ENCODE results near the gene RNF180.
"Not testable (repeated sequence)": the region's sequence is repeated elsewhere in the genome, so short reads cannot be mapped to it uniquely, and the experiment has no call there.

RNF180 gene

GRCh38 chr5:64180661-64181343, 15.2 kb downstream of the RNF180 start:
- DNase-seq, result no peak

- no peak for DNase-seq
Measured at GRCh38 chr5:64181440-64181839, 15.8 kb downstream of the RNF180 start.

- DNase-seq, result no peak
Measured at GRCh38 chr5:64183956-64184355, 18.3 kb downstream of the RNF180 start.

- DNase-seq, result no peak
Measured at GRCh38 chr5:64184832-64185231, 19.2 kb downstream of the RNF180 start.

- DNase-seq, result no peak
Measured at GRCh38 chr5:64188776-64189175, 23.1 kb downstream of the RNF180 start.

- no peak for DNase-seq
Measured at GRCh38 chr5:64190562-64191306, 25.1 kb downstream of the RNF180 start.

- DNase-seq, result no peak
Measured at GRCh38 chr5:64195981-64196380, 30.3 kb downstream of the RNF180 start.

- no peak for DNase-seq
Measured at GRCh38 chr5:64199425-64199824, 33.8 kb downstream of the RNF180 start.

- no peak for DNase-seq
Measured at GRCh38 chr5:64201996-64202395, 36.4 kb downstream of the RNF180 start.

- no peak for DNase-seq
Measured at GRCh38 chr5:64206653-64207052, 41.0 kb downstream of the RNF180 start.

- DNase-seq, result no peak
Measured at GRCh38 chr5:64207978-64208377, 42.3 kb downstream of the RNF180 start.

GRCh38 chr5:64209353-64209752, 43.7 kb downstream of the RNF180 start:
- DNase-seq, result no peak

GRCh38 chr5:64210866-64211265, 45.2 kb downstream of the RNF180 start:
- no peak for DNase-seq

GRCh38 chr5:64213011-64213410, 47.4 kb downstream of the RNF180 start:
- no peak for DNase-seq

GRCh38 chr5:64213531-64213930, 47.9 kb downstream of the RNF180 start:
- DNase-seq, result no peak

GRCh38 chr5:64214132-64214531, 48.5 kb downstream of the RNF180 start:
- DNase-seq, result no peak

- DNase-seq, result no peak
Measured at GRCh38 chr5:64221911-64222310, 56.3 kb downstream of the RNF180 start.

GRCh38 chr5:64225286-64225981, 59.8 kb downstream of the RNF180 start:
- DNase-seq, result not testable (repeated sequence)

GRCh38 chr5:64227131-64227537, 61.5 kb downstream of the RNF180 start:
- not testable (repeated sequence) for DNase-seq

GRCh38 chr5:64229163-64229774, 63.6 kb downstream of the RNF180 start:
- no peak for DNase-seq

- DNase-seq, result no peak
Measured at GRCh38 chr5:64260756-64261155, 95.1 kb downstream of the RNF180 start.

GRCh38 chr5:64269164-64269563, 103.5 kb downstream of the RNF180 start:
- DNase-seq, result no peak

- DNase-seq, result no peak
Measured at GRCh38 chr5:64273276-64273675, 107.6 kb downstream of the RNF180 start.

Measured in activated CD8-positive, alpha-beta memory T cell treated with anti-CD3 and anti-CD28 coated beads for 24 hours (primary cell).